Endodermal cell (in vitro differentiated cells): ENCODE data around the gene PRR29. TPM values are rescaled to one million over a fixed set of nuclear protein-coding genes. Genes with fewer than 3 reads are reported as not detected.
A peak's percentile ranks its signal among the peaks of the same experiment; 100 is the strongest.

ENCODE experiments used
- DNase-seq: peaks from one replicate; pipeline ENCODE4 v3.0.0-alpha.2; 2017
- H3K27ac ChIP-seq: 2 replicates; pipeline ENCODE4 v1.5.1; 2013; ENCODE audit warnings: mild to moderate bottlenecking, low read depth, low read length, moderate library complexity
- H3K27me3 ChIP-seq: 2 replicates; pipeline ENCODE4 v1.6.1; 2013; ENCODE audit warnings: mild to moderate bottlenecking, low read length, moderate library complexity; ENCODE audit not compliant: insufficient read depth, control insufficient read depth, poor library complexity, severe bottlenecking
- H3K36me3 ChIP-seq: 2 replicates; pipeline ENCODE4 v1.7.0; 2013; ENCODE audit warnings: mild to moderate bottlenecking, low read length, moderate library complexity; ENCODE audit not compliant: control insufficient read depth, insufficient read depth
- H3K4me1 ChIP-seq: one replicate; pipeline ENCODE4 v1.7.0; 2013; ENCODE audit warnings: low read length; ENCODE audit not compliant: control insufficient read depth, insufficient read depth
- H3K4me3 ChIP-seq: 2 replicates; pipeline ENCODE4 v1.5.1; 2013; ENCODE audit warnings: mild to moderate bottlenecking, low read length, moderate library complexity
- H3K9ac ChIP-seq: 2 replicates; pipeline ENCODE4 v1.6.1; 2013; ENCODE audit warnings: mild to moderate bottlenecking, low read length, moderate library complexity; ENCODE audit not compliant: poor library complexity, severe bottlenecking; ENCODE audit errors: extremely low read depth
- H3K9me3 ChIP-seq: 2 replicates; pipeline ENCODE4 v1.6.1; 2013; ENCODE audit warnings: mild to moderate bottlenecking, low read length, moderate library complexity; ENCODE audit not compliant: control insufficient read depth
- H3K27ac Mint-ChIP-seq: 2 replicates; pipeline ENCODE4 v1.8.0; 2020; ENCODE audit warnings: mixed read lengths
- H3K27me3 Mint-ChIP-seq: 2 replicates; pipeline ENCODE4 v1.8.0; 2021; ENCODE audit warnings: mild to moderate bottlenecking, mixed read lengths; ENCODE audit not compliant: insufficient read depth
- H3K36me3 Mint-ChIP-seq: 2 replicates; pipeline ENCODE4 v1.8.0; 2020; ENCODE audit warnings: low read depth, mixed read lengths
- H3K4me1 Mint-ChIP-seq: 2 replicates; pipeline ENCODE4 v1.8.0; 2020; ENCODE audit warnings: mixed read lengths
- H3K4me3 Mint-ChIP-seq: 2 replicates; pipeline ENCODE4 v1.8.0; 2020; ENCODE audit warnings: mild to moderate bottlenecking, moderate library complexity, mixed read lengths
- H3K9me3 Mint-ChIP-seq: 2 replicates; pipeline ENCODE4 v1.8.0; 2020; ENCODE audit warnings: mild to moderate bottlenecking, mixed read lengths
- CTCF ChIP-seq: fragments of 200-600 bp; sonication (generic); conservative IDR thresholded peaks from 2 replicates; pipeline ENCODE4 v1.5.0; 2021; ENCODE audit warnings: antibody characterized with exemption, mild to moderate bottlenecking
- WGBS, 2 experiments: methylation state at CpG; one replicate each; pipeline versions ENCODE4 v1.1.5 to v1.1.7; 2013; ENCODE audit warnings: missing lambda C conversion rate in 2 of 2, mixed read lengths in 1 of 2; ENCODE audit not compliant: insufficient coverage in 1 of 2, insufficient read length in 1 of 2; 5-methylcytosine and 5-hydroxymethylcytosine counted together
- total RNA-seq, 2 donors: library from RNA; stranded (reverse); fragmentation: NEBNext Ultra II Directional in 1 of 2; extraction: Animal tissue kit (Norgen Biotek cat#: 25700) in 1 of 2; gene quantifications; 2 replicates in 1 of 2; 3 replicates in 1 of 2; pipeline ENCODE4 v1.2.1, GENCODE V29; 2021

Gene PRR29
- total RNA-seq, 2 donors from 2014 or later, result 3.3 to 6.1 TPM

- Mint-ChIP-seq H3K27me3 (peaks cover 36% of the 10 kb centered on the region), H3K9me3 (no peaks in the 10 kb centered on the region), H3K4me3 (peak overlapping the region; percentile 54), H3K27ac (no peak overlapping the region), H3K36me3 (peaks cover 1% of the 10 kb centered on the region), H3K4me1 (peaks cover 14% of the 10 kb centered on the region)
- TF ChIP-seq CTCF, result no peak
- no peaks in the 10 kb centered on the region for H3K36me3 ChIP-seq
- 8 to 33% methylated on average over 1 to 7 of the region's 7 CpGs for whole genome bisulfite sequencing, 2 experiments
- H3K9me3 ChIP-seq, result no peaks in the 10 kb centered on the region
- no peak overlapping the region for H3K9ac ChIP-seq
- peak overlapping the region; percentile 57 for H3K4me3 ChIP-seq
- no peak overlapping the region for H3K27ac ChIP-seq
- DNase-seq, result peak; percentile 98
- peaks cover 5% of the 10 kb centered on the region for H3K4me1 ChIP-seq
- H3K27me3 ChIP-seq, result peaks cover 15% of the 10 kb centered on the region
These were observed 37.7 kb upstream of the PRR29 start for GRCh38 chr17:63960430-63960829.

GRCh38 chr17:63961355-63962212 is 36.6 kb upstream of the PRR29 start:
- no peak overlapping the region for H3K27ac ChIP-seq
- Mint-ChIP-seq H3K4me1 (peaks cover 14% of the 10 kb centered on the region), H3K27ac (no peak overlapping the region), H3K27me3 (peaks cover 36% of the 10 kb centered on the region), H3K9me3 (no peaks in the 10 kb centered on the region), H3K4me3 (peak overlapping the region; percentile 54), H3K36me3 (peaks cover 1% of the 10 kb centered on the region)
- 18% methylated on average over 7 to 37 of the region's 37 CpGs for WGBS, 2 experiments
- no peak for TF ChIP-seq CTCF
- peaks cover 15% of the 10 kb centered on the region for H3K27me3 ChIP-seq
- H3K4me3 ChIP-seq, result peak overlapping the region; percentile 57
- H3K36me3 ChIP-seq, result no peaks in the 10 kb centered on the region
- peaks cover 5% of the 10 kb centered on the region for H3K4me1 ChIP-seq
- peak overlapping the region; percentile 22 for H3K9ac ChIP-seq
- peak; percentile 100 for DNase-seq
- H3K9me3 ChIP-seq, result no peaks in the 10 kb centered on the region

- peaks cover 1% of the 10 kb centered on the region for H3K36me3 Mint-ChIP-seq
- peaks cover 5% of the 10 kb centered on the region for H3K4me1 ChIP-seq
- no peak for DNase-seq
- no peaks in the 10 kb centered on the region for H3K36me3 ChIP-seq
- no peak overlapping the region for H3K27ac Mint-ChIP-seq
- H3K9ac ChIP-seq, result no peak overlapping the region
- no peak for TF ChIP-seq CTCF
- H3K27me3 Mint-ChIP-seq, result peaks cover 36% of the 10 kb centered on the region
- no peak overlapping the region for H3K27ac ChIP-seq
- WGBS, 2 experiments, result 62 to 66% methylated on average over 6 to 10 of the region's 10 CpGs
- peak overlapping the region; percentile 12 for H3K4me3 Mint-ChIP-seq
- H3K4me1 Mint-ChIP-seq, result peaks cover 14% of the 10 kb centered on the region
- peaks cover 15% of the 10 kb centered on the region for H3K27me3 ChIP-seq
- no peaks in the 10 kb centered on the region for H3K9me3 Mint-ChIP-seq
- H3K4me3 ChIP-seq, result no peak overlapping the region
- no peaks in the 10 kb centered on the region for H3K9me3 ChIP-seq
These were observed 35.8 kb upstream of the PRR29 start for GRCh38 chr17:63962298-63962744.
